A673 (cell line): ENCODE measurements around the gene THBS3.

ENCODE experiments used
- CTCF ChIP-seq: fragments of 300-800, 200-600 bp; sonication (generic); conservative IDR thresholded peaks from 2 replicates; pipeline ENCODE4 v1.5.1; 2017; ENCODE audit warnings: low read depth, mild to moderate bottlenecking, antibody characterized with exemption, low read length, moderate library complexity, mixed read lengths
- EZH2 ChIP-seq: fragments of 200-600 bp; sonication (generic); IDR thresholded peaks from 2 replicates; pipeline ENCODE4 v1.6.1; 2017; ENCODE audit warnings: borderline replicate concordance, low read depth, mild to moderate bottlenecking, mixed read lengths, antibody characterized with exemption, low read length; ENCODE audit not compliant: poor library complexity, severe bottlenecking

- TF ChIP-seq CTCF (no peak), EZH2 (no peak)
These were observed 19.4 kb downstream of the THBS3 start for GRCh38 chr1:155188268-155188667.
